Panc1 (cell line): ENCODE measurements around the gene AGO1. TPM values are rescaled to one million over a fixed set of nuclear protein-coding genes. Genes with fewer than 3 reads are reported as not detected.
A peak's percentile ranks its signal among the peaks of the same experiment; 100 is the strongest.

ENCODE experiments used
- ATAC-seq: fragments of 200-7000 bp; cut with Tn5 transposase; 2 replicates; pipeline ENCODE4 v1.9.1; 2020; ENCODE audit warnings: mild to moderate bottlenecking, moderate library complexity
- BruUV-seq: library from RNA; stranded (reverse); fragments of 400-500 nt; replicated peaks from 2 replicates; lab custom pipeline; 2021; lab: Mats Ljungman, UMichigan
- CTCF ChIA-PET: fragments of 300-600 bp; sonication (Branson Sonifier 250); formaldehyde crosslinking; loops from one replicate; lab custom pipeline; 2022; ENCODE audit warnings: antibody characterized with exemption; lab: Charles Lee
- POLR2A ChIA-PET: fragments of 300-600 bp; sonication (Branson Sonifier 250); formaldehyde crosslinking; loops from one replicate; lab custom pipeline; 2022; ENCODE audit warnings: antibody characterized with exemption; lab: Charles Lee
- DNase-seq: peaks from one replicate; pipeline ENCODE4 v3.0.0-alpha.2; 2010; ENCODE audit warnings: low read depth, low spot score
- H3K27ac ChIP-seq: 2 replicates; pipeline ENCODE4 v1.5.1; 2011; ENCODE audit warnings: mild to moderate bottlenecking, low read length, inconsistent platforms
- H3K27me3 ChIP-seq: fragments of 200-500 bp; sonication (Bioruptor generic); 2 replicates; pipeline ENCODE4 v1.6.0; 2014; ENCODE audit warnings: low read length, inconsistent platforms; ENCODE audit not compliant: control insufficient read depth, insufficient read depth
- H3K36me3 ChIP-seq: fragments of 200-500 bp; sonication (Bioruptor generic); 2 replicates; pipeline ENCODE4 v1.5.1; 2014; ENCODE audit warnings: inconsistent platforms, mild to moderate bottlenecking, low read length, moderate library complexity; ENCODE audit not compliant: control insufficient read depth, insufficient read depth
- H3K4me1 ChIP-seq: 2 replicates; pipeline ENCODE4 v1.5.1; 2011; ENCODE audit warnings: inconsistent platforms, mild to moderate bottlenecking, low read length, moderate library complexity; ENCODE audit not compliant: control insufficient read depth, insufficient read depth
- H3K4me3 ChIP-seq, 2 experiments: 2 replicates each; pipeline ENCODE4 v1.5.1; 2011 to 2012; ENCODE audit warnings: low read depth in 2 of 2, low read length in 2 of 2, mild to moderate bottlenecking in 2 of 2, inconsistent platforms in 1 of 2, moderate library complexity in 1 of 2
- H3K9me3 ChIP-seq: fragments of 200-500 bp; sonication (Bioruptor generic); 2 replicates; pipeline ENCODE4 v1.5.1; 2014; ENCODE audit warnings: low read depth, mild to moderate bottlenecking, inconsistent platforms, low read length, moderate library complexity; ENCODE audit not compliant: control insufficient read depth, insufficient read depth
- CTCF ChIP-seq: fragments of 450-650 bp; IDR thresholded peaks from 2 replicates; pipeline ENCODE4 v1.5.1; 2017; ENCODE audit warnings: mild to moderate bottlenecking
- POLR2AphosphoS5 ChIP-seq: IDR thresholded peaks from 2 replicates; pipeline ENCODE4 v1.6.1; 2012; ENCODE audit warnings: mild to moderate bottlenecking, low read depth, low read length, moderate library complexity
- REST ChIP-seq, 2 experiments: IDR thresholded peaks; 2 replicates each; pipeline ENCODE4 v1.6.1; 2011 to 2012; ENCODE audit warnings: low read depth in 2 of 2, control low read depth in 1 of 2, low read length in 1 of 2, mild to moderate bottlenecking in 1 of 2, moderate library complexity in 1 of 2; ENCODE audit not compliant: insufficient read depth in 1 of 2
- SIN3A ChIP-seq: IDR thresholded peaks from 2 replicates; pipeline ENCODE4 v1.6.1; 2012; ENCODE audit warnings: low read depth, mild to moderate bottlenecking, low read length, moderate library complexity, borderline replicate concordance; ENCODE audit not compliant: insufficient read depth
- TCF7L2 ChIP-seq: IDR thresholded peaks from 2 replicates; pipeline ENCODE4 v1.6.1; 2011; ENCODE audit warnings: mild to moderate bottlenecking, low read depth, low read length, inconsistent platforms
- in situ Hi-C: cut with HindIII; loops from 2 replicates; pipeline ENCODE4 v1.10.0; 2016; ENCODE audit warnings: low sequenced_read_pairs, low pct_unique_long_range_greater_than_20kb
- intact Hi-C: fragments of 100-400 bp; cut with micrococcal nuclease; formaldehyde crosslinking; loops from one replicate; pipeline ENCODE4 v1.10.0; 2022; ENCODE audit not compliant: unreplicated experiment
- total RNA-seq: library from RNA; stranded (reverse); gene quantifications from one replicate; pipeline ENCODE4 v1.2.1, GENCODE V29; 2021; ENCODE audit not compliant: unreplicated experiment

AGO1 gene
- total RNA-seq, 1 experiment from 2014 or later: 40.1 TPM

- CTCF ChIA-PET: no interaction called here
- no peaks in the 10 kb centered on the region for H3K4me1 ChIP-seq
- TF ChIP-seq POLR2AphosphoS5 (no peak), CTCF (no peak), TCF7L2 (no peak), SIN3A (no peak), REST (IDR thresholded peaks at IDR 0.05; ENCODE audit: insufficient read depth in 1 of 2, low read depth in 2 of 2, low read length in 1 of 2) (no peak)
- no peak overlapping the region for H3K27ac ChIP-seq
- H3K4me3 ChIP-seq: no peak overlapping the region
- DNase-seq (no peak), ATAC-seq (no peak)
- POLR2A ChIA-PET: no interaction called here
- intact Hi-C loops (no loop called here), in situ Hi-C loops (no loop called here)
- TSS peak; percentile 18 for BruUV-seq
- peaks cover 7% of the 10 kb centered on the region for H3K36me3 ChIP-seq
- no peaks in the 10 kb centered on the region for H3K27me3 ChIP-seq
- H3K9me3 ChIP-seq: no peaks in the 10 kb centered on the region
Measured at GRCh38 chr1:35852241-35852640, 30.8 kb upstream of the AGO1 start.

GRCh38 chr1:35854989-35855700 is 27.9 kb upstream of the AGO1 start:
- no peak overlapping the region for H3K27ac ChIP-seq
- DNase-seq (no peak), ATAC-seq (no peak)
- H3K4me1 ChIP-seq: no peaks in the 10 kb centered on the region
- no peaks in the 10 kb centered on the region for H3K9me3 ChIP-seq
- ChIA-PET CTCF (interaction anchor here (0.7 kb wide), 1 partner anchor 278 kb away, joined by 5 read pairs; no protein-coding TSS in a partner anchor), POLR2A (no interaction called here)
- intact Hi-C loops (no loop called here), in situ Hi-C loops (no loop called here)
- TF ChIP-seq CTCF: peak; percentile 39
- no peak for TF ChIP-seq TCF7L2
- TF ChIP-seq POLR2AphosphoS5: no peak
- no peak for TF ChIP-seq REST (IDR thresholded peaks at IDR 0.05; ENCODE audit: insufficient read depth in 1 of 2, low read depth in 2 of 2, low read length in 1 of 2)
- TF ChIP-seq SIN3A: no peak
- BruUV-seq: no TSS peak
- H3K27me3 ChIP-seq: no peaks in the 10 kb centered on the region
- no peak overlapping the region for H3K4me3 ChIP-seq
- peaks cover 7% of the 10 kb centered on the region for H3K36me3 ChIP-seq
